IMR-90 (cell line): ENCODE results near the gene DNAI7. TPM values are rescaled to one million over a fixed set of nuclear protein-coding genes. Genes with fewer than 3 reads are reported as not detected.
A peak's percentile ranks its signal among the peaks of the same experiment; 100 is the strongest.

Experiments
- ATAC-seq: fragments of 200-7000 bp; cut with Tn5 transposase; 2 replicates; pipeline ENCODE4 v1.9.1; 2020; ENCODE audit warnings: low read depth, mild to moderate bottlenecking, moderate library complexity
- BruUV-seq: library from RNA; stranded (reverse); fragments of 400-500 nt; replicated peaks from 2 replicates; lab custom pipeline; 2021; lab: Mats Ljungman, UMichigan
- CTCF ChIA-PET: fragments of 300-600 bp; formaldehyde crosslinking; extraction: SDS; loops from one replicate; lab custom pipeline; 2021; ENCODE audit warnings: antibody characterized with exemption; lab: Yijun Ruan, JAX
- POLR2A ChIA-PET: fragments of 300-600 bp; sonication (Branson Sonifier 250); formaldehyde crosslinking; loops from one replicate; lab custom pipeline; 2022; ENCODE audit warnings: antibody characterized with exemption; ENCODE audit not compliant: unreplicated experiment; lab: Charles Lee
- DNase-seq: peaks from one replicate; pipeline ENCODE4 v3.0.0; 2013
- H2AFZ ChIP-seq: replicated peaks from 2 replicates; pipeline ENCODE3; 2013; ENCODE audit warnings: low read length, mild to moderate bottlenecking; ENCODE audit not compliant: poor library complexity
- H2AK5ac ChIP-seq: 2 replicates; pipeline ENCODE4 v1.6.1; 2013; ENCODE audit warnings: low read depth, low read length, inconsistent platforms
- H2AK9ac ChIP-seq: replicated peaks from 2 replicates; pipeline ENCODE3; 2013; ENCODE audit warnings: mild to moderate bottlenecking, low read depth, low read length, moderate library complexity; ENCODE audit not compliant: poor library complexity
- H2BK120ac ChIP-seq: 2 replicates; pipeline ENCODE4 v1.6.1; 2013; ENCODE audit warnings: low read depth, low read length, inconsistent platforms
- H2BK15ac ChIP-seq: 3 replicates; pipeline ENCODE4 v1.6.1; 2013; ENCODE audit warnings: low read depth, low read length, inconsistent platforms
- H2BK20ac ChIP-seq: 2 replicates; pipeline ENCODE4 v1.6.1; 2013; ENCODE audit warnings: low read depth, mild to moderate bottlenecking, inconsistent platforms, low read length, moderate library complexity
- H2BK5ac ChIP-seq: 2 replicates; pipeline ENCODE4 v1.6.1; 2013; ENCODE audit warnings: mild to moderate bottlenecking, low read depth, low read length, inconsistent platforms; ENCODE audit not compliant: poor library complexity, severe bottlenecking
- H3K14ac ChIP-seq: replicated peaks from 2 replicates; pipeline ENCODE4 v1.6.1; 2013; ENCODE audit warnings: low read depth, low read length, inconsistent platforms
- H3K18ac ChIP-seq: 2 replicates; pipeline ENCODE4 v1.6.1; 2013; ENCODE audit warnings: low read depth, low read length, control low read depth
- H3K23ac ChIP-seq: 2 replicates; pipeline ENCODE4 v1.6.1; 2013; ENCODE audit warnings: low read depth, low read length, inconsistent platforms
- H3K27ac ChIP-seq: 2 replicates; pipeline ENCODE4 v1.5.1; 2013; ENCODE audit warnings: mild to moderate bottlenecking, control low read depth, low read length; ENCODE audit not compliant: insufficient read depth
- H3K27me3 ChIP-seq: 2 replicates; pipeline ENCODE4 v1.6.1; 2013; ENCODE audit warnings: low read length; ENCODE audit not compliant: control insufficient read depth, insufficient read depth
- H3K36me3 ChIP-seq: 2 replicates; pipeline ENCODE4 v1.6.1; 2013; ENCODE audit warnings: low read length, mixed read lengths; ENCODE audit not compliant: control insufficient read depth, insufficient read depth
- H3K4ac ChIP-seq: 2 replicates; pipeline ENCODE4 v1.6.1; 2013; ENCODE audit warnings: low read depth, low read length, inconsistent platforms
- H3K4me1 ChIP-seq: 2 replicates; pipeline ENCODE4 v1.6.1; 2013; ENCODE audit warnings: low read length, mixed read lengths; ENCODE audit not compliant: control insufficient read depth, insufficient read depth
- H3K4me2 ChIP-seq: 2 replicates; pipeline ENCODE4 v1.6.1; 2013; ENCODE audit warnings: low read depth, mild to moderate bottlenecking, control low read depth, low read length, moderate library complexity
- H3K4me3 ChIP-seq: 2 replicates; pipeline ENCODE4 v1.5.1; 2013; ENCODE audit warnings: low read depth, mild to moderate bottlenecking, control low read depth, low read length, moderate library complexity; ENCODE audit not compliant: insufficient read depth
- H3K56ac ChIP-seq: 2 replicates; pipeline ENCODE4 v1.6.1; 2013; ENCODE audit warnings: low read length, inconsistent platforms; ENCODE audit not compliant: insufficient read depth; ENCODE audit errors: extremely low read depth
- H3K79me1 ChIP-seq, 2 experiments: 2 replicates each; pipeline ENCODE4 v1.6.1; 2013; ENCODE audit warnings: low read length in 2 of 2, inconsistent platforms in 1 of 2, low read depth in 1 of 2
- H3K9ac ChIP-seq: 2 replicates; pipeline ENCODE4 v1.6.1; 2013; ENCODE audit warnings: low read depth, low read length, control low read depth
- H3K9me1 ChIP-seq: 2 replicates; pipeline ENCODE4 v1.6.1; 2013; ENCODE audit warnings: low read length, inconsistent platforms; ENCODE audit not compliant: insufficient read depth
- H3K9me3 ChIP-seq: 2 replicates; pipeline ENCODE4 v1.6.1; 2013; ENCODE audit warnings: low read length; ENCODE audit not compliant: control insufficient read depth, insufficient read depth
- H4K20me1 ChIP-seq: 2 replicates; pipeline ENCODE4 v1.6.1; 2013; ENCODE audit warnings: low read length, inconsistent platforms; ENCODE audit not compliant: insufficient read depth
- H4K5ac ChIP-seq: 2 replicates; pipeline ENCODE4 v1.6.1; 2013; ENCODE audit warnings: mild to moderate bottlenecking, low read depth, low read length, control low read depth
- H4K8ac ChIP-seq, 2 experiments: 2 replicates each; pipeline ENCODE4 v1.6.1; 2013; ENCODE audit warnings: low read depth in 2 of 2, low read length in 2 of 2, control low read depth in 1 of 2, inconsistent platforms in 1 of 2
- H4K91ac ChIP-seq: 2 replicates; pipeline ENCODE4 v1.6.1; 2013; ENCODE audit warnings: low read depth, low read length, inconsistent platforms; ENCODE audit not compliant: insufficient read depth
- MAFK ChIP-seq: IDR thresholded peaks from 2 replicates; pipeline ENCODE4 v1.6.1; 2012; ENCODE audit warnings: low read depth, low read length, improper control_type of control experiment
- MXI1 ChIP-seq: IDR thresholded peaks from 2 replicates; pipeline ENCODE4 v1.6.1; 2012; ENCODE audit warnings: low read depth, mild to moderate bottlenecking, low read length, moderate library complexity, borderline replicate concordance
- WGBS, 2 experiments: methylation state at CpG; one replicate each; pipeline versions ENCODE4 v1.1.5 to v1.1.7; 2013; ENCODE audit warnings: missing lambda C conversion rate in 2 of 2; ENCODE audit not compliant: insufficient read length in 1 of 2; ENCODE audit errors: extremely low coverage in 2 of 2; 5-methylcytosine and 5-hydroxymethylcytosine counted together
- dilution Hi-C: fragments of 300-500 bp; cut with HindIII; formaldehyde crosslinking; loops from one replicate; pipeline ENCODE4 v1.14.3; 2018; ENCODE audit warnings: low sequenced_read_pairs; ENCODE audit not compliant: unreplicated experiment
- in situ Hi-C: fragments of 300-500 bp; cut with MboI; formaldehyde crosslinking; loops from 3 replicates; pipeline ENCODE4 v1.14.3; 2019; ENCODE audit warnings: low sequenced_read_pairs, inconsistent platforms, mixed read lengths
- intact Hi-C: fragments of 100-400 bp; cut with micrococcal nuclease; formaldehyde crosslinking; loops from 2 replicates; pipeline ENCODE4 v1.10.0; 2022
- polyA plus RNA-seq, 3 experiments: library from polyadenylated mRNA; depleted of rRNA; stranded (reverse); fragments of >200 nt; gene quantifications; 2 replicates each; pipeline ENCODE4 v1.2.3, GENCODE V29; 2012; ENCODE audit warnings: low replicate concordance in 1 of 3
- total RNA-seq: library from RNA; depleted of rRNA; stranded (reverse); fragments of >200 nt; gene quantifications from 2 replicates; pipeline ENCODE4 v1.2.3, GENCODE V29; 2012

Gene DNAI7
- total and polyA plus RNA-seq, 2 of the 4 experiments (the other 2 are of a cell fraction), result under 0.01 to 0.07 TPM

GRCh38 chr12:25099010-25099409 lies 96.0 kb downstream of the DNAI7 start:
- no peak overlapping the region for H2BK15ac ChIP-seq
- H3K23ac ChIP-seq, result no peak overlapping the region
- no peaks in the 10 kb centered on the region for H3K9me1 ChIP-seq
- no peak overlapping the region for H4K8ac ChIP-seq
- H2AK9ac ChIP-seq, result no peak overlapping the region
- no peak overlapping the region for H4K91ac ChIP-seq
- dilution Hi-C loops (no loop called here), intact Hi-C loops (no loop called here), in situ Hi-C loops (no loop called here)
- H2AFZ ChIP-seq, result no peak overlapping the region
- no CpG with 5 or more reads among the region's 2 CpGs for WGBS, 2 experiments
- no peak overlapping the region for H3K4ac ChIP-seq
- no peak overlapping the region for H2BK120ac ChIP-seq
- H3K27me3 ChIP-seq, result peaks cover 4% of the 10 kb centered on the region; the same call in 1 of the 2 replicates
- H3K4me2 ChIP-seq, result no peak overlapping the region
- H2AK5ac ChIP-seq, result no peak overlapping the region
- H3K79me1 ChIP-seq, result no peaks in the 10 kb centered on the region
- H3K4me1 ChIP-seq, result no peaks in the 10 kb centered on the region
- H3K4me3 ChIP-seq, result no peak overlapping the region
- peak; percentile 48 for TF ChIP-seq MAFK
- no peak for TF ChIP-seq MXI1
- ChIA-PET CTCF (no interaction called here), POLR2A (no interaction called here)
- no peak overlapping the region for H2BK20ac ChIP-seq
- no peak overlapping the region for H2BK5ac ChIP-seq
- no peak for DNase-seq
- H3K27ac ChIP-seq, result no peak overlapping the region
- ATAC-seq, result no peak
- no peak overlapping the region for H3K14ac ChIP-seq
- no peak overlapping the region for H3K56ac ChIP-seq
- no peaks in the 10 kb centered on the region for H4K20me1 ChIP-seq
- no peaks in the 10 kb centered on the region for H3K9me3 ChIP-seq
- H4K5ac ChIP-seq, result no peak overlapping the region
- no peak overlapping the region for H3K9ac ChIP-seq
- no peaks in the 10 kb centered on the region for H3K36me3 ChIP-seq
- H3K18ac ChIP-seq, result no peak overlapping the region
- BruUV-seq, result no TSS peak
